ENCODE measurements around the gene HSPA1L.

GRCh38 chr6:31837369-31838113, 22.5 kb upstream of the HSPA1L start:
- no peak for TF ChIP-seq CTCF (conservative IDR thresholded peaks at IDR 0.05; ENCODE audit: low read depth, low read length)
- no peak for TF ChIP-seq EZH2 (IDR thresholded peaks at IDR 0.05; ENCODE audit: borderline replicate concordance, low read depth, low read length, poor library complexity, severe bottlenecking)
